Measurements from ENCODE around the gene CLDND2.

DNA sequence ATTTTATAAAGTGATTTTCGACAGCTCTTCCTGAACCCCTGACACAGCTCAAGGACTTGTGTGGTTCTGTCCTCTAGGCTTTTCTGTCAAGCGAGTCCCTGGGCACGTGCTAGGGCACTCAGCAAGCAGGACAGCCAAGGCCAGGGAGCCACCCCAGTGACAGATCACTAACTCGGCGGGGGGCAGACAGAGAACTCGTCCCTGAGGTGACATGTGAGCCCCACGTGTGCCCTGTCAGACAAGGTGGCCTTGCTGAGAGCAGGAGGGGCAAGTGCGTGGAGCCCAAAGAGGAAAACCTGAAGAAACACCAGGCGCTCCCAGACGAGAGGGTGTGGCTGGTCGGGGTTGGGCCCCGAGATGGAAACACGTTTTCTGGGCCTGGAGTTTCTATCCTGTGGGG lies 7.6 kb downstream of the CLDND2 start:
- TF ChIP-seq SUZ12 (IDR thresholded peaks at IDR 0.05; ENCODE audit: extremely low read depth, insufficient read depth, insufficient read length) (no peak), ZNF274 (IDR thresholded peaks at IDR 0.05; ENCODE audit: low read depth, low read length) (no peak), YY1 (IDR thresholded peaks at IDR 0.05; ENCODE audit: insufficient read depth, insufficient read length) (no peak)
